HG03354 (cell line): Measurements from ENCODE around the gene PDE11A.

Experiments used
- ATAC-seq: cut with Tn5 transposase; IDR thresholded peaks from one replicate; pipeline ENCODE4 v1.9.1; 2021; ENCODE audit warnings: mild to moderate bottlenecking; ENCODE audit not compliant: unreplicated experiment, poor library complexity, severe bottlenecking

PDE11A gene

DNA sequence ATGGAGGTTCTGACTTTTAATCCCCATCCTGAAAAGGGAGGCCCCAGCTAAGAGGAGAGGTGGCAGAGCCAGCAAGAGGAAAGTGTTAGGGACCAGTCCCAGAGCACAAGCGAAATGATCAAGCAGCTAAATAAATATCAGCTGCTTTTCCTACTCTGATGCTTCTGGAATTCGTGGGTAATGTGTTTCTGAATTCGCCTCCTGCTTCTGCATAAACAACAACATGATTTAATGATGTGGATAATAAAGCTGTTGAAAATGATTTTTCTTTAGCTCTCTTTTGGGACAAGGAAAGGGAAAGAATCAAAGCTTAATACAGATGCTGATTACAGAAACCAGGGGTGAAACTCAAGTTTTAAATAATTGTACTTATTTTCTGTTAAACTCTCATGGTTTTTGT is 329.7 kb downstream of the PDE11A start:
- ATAC-seq: no peak

GRCh38 chr2:177741866-177742265 is 330.7 kb downstream of the PDE11A start:
- ATAC-seq: no peak

GRCh38 chr2:177740700-177741099 is 331.9 kb downstream of the PDE11A start:
- ATAC-seq: no peak

DNA sequence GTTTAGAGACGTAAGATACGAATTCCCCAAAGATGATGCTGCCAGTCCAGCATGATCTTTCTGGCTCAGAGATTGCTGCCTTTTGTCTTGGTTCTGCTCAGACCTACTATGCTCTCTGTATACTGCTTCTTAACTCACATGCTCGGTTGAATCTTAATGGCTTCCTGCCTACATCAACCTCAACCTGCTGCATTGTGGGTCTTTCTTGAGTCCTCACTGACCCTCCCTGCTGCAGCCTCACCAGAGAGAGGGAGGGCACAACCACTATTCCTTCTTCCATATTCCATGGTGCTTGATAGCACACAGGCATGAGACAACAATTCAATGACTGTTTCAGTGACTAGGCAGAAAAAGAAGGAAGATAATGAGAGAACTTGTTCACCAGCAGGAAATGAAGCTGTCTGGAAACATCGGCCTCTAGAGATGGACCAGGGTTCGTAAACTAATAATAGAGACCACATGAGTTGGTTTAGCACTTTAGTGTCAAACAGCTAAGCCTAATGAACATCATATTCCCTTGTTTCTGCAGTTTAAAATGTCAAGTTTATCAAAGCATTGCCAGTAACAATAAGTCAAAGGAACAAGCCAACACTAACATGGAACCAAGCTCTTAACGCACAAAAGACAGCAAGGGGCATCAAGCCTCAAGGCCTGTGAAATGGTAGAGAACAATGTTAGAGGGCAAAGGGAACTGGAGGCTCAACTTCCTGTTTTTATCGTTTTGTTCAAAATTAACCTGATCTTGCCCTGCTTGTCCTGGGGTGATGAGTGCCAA is 333.9 kb downstream of the PDE11A start:
- no peak for ATAC-seq

DNA sequence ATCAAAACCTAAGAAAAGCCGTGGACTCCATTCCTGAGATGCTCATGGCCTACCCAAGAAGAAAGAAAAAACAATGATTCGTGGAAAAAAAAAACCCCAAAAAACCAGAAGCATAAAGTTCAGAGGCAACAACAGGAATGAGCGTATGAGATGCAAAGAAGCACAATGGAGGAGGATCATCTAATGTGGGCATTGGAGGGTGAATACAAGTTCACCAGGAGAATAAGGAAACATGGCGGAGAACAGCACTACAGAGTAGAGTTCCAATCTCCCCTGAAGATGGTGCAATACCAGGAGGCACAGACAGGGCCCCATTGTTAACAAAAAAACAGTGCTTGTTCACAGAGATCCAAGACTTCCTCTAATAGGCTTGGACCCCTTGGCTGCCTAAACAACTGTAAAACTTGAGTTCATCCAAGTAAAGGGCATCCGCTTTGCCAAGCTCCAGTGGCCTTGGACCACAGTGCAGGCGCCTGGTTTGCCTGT is 337.2 kb downstream of the PDE11A start:
- ATAC-seq: no peak

DNA sequence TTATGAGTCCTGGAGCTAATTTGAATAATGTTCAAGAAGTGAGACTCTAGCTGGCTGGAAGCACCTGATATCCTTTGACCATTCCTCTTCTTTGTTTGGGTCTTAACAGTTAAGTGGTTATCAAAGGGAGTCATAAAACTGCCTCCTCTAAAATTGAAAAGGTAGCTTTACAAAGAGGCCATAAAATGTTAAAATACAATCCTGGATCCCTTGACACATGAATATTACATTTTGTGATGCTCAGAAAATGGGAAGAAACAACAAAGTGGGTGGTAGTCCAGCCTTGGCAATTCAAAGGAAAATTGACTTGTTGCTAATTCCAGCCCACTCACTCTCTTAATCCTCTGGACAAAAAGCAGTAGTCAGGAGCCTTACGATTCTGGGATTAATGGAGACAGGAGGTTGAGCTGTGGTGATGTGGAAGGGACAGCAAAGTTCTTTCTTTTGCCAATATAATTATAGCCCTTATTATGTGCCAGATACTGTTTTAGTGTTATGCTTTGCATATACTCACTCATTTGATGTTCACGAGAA is 339.2 kb downstream of the PDE11A start:
- no peak for ATAC-seq

DNA sequence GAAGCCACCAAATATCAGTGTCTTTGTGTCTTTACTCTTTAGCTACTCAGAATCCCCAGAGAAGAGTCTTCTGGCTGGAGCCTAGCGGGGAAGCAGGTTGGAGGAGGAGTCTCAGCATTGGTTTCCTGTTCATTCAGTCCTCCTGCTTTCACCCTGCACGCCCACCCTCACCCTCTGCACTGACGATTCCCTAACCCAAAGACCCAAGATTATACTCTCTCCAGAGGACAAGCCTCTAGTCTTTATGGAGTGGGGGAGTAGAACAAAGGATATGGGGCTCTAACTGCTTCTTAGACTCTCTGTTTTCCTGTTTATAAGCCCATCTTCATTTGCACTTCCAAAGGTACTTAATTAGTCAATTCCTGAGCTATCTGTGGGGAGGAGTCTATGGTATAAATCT is 341.2 kb downstream of the PDE11A start:
- no peak for ATAC-seq

DNA sequence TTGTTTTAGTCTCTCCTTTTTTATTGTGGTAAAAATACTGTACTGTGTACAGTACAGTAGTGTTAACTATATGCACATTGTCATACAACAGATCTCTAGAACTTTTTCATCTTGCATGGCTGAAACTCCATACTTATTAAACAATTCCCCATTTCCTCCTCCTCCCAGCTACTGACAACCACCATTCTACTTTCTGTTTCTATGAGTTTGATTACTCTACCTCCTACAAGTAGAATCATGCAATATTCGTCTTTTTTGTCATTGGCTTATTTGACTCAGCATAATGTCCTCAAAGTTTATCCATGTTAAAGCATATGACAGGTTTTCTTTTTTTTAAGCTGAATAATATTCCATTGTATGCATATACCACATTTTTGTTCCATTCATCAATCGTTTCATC is 341.8 kb downstream of the PDE11A start:
- no peak for ATAC-seq

- ATAC-seq: no peak
Measured at GRCh38 chr2:177730363-177730762, 342.2 kb downstream of the PDE11A start.

GRCh38 chr2:177728920-177729319 is 343.7 kb downstream of the PDE11A start:
- ATAC-seq: no peak

GRCh38 chr2:177728399-177728765 is 344.2 kb downstream of the PDE11A start:
- ATAC-seq: no peak

DNA sequence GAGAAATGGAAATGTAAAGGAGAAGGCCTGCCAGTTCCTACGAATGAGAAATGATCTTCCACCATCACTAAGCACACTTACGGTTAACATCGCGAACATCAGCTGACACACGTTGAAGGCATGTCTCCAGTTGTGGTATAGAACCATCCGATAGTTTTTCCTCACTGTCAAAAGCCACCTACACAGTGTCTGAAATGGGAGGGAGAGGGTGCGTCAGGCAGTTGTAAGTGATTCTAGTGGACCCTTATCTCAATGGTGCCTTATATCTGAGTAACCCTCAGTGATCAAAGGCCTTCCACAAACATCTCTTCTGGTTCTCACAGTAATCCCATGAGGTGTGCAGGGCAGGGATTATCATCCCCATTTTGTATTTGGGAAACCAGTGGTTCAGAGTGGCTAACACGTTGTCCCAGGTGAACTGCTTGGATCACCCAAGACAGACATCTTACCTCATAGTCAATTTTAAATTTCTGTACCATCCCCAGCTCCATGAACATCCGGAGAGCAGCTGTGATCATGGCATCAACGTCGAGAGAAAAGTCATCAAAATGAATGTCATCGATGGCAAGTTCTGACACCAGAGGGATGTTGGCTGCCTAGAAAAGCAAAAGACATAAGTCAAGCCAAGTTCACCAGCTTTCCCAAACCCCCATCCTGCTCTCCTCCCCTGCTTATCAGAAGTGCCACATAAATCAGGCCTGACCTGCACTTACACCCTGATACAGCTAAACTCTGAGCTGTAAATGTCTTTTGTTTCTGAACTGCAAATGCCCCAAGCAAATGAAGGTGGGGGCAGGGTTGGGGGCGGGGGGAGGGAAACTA is 344.8 kb downstream of the PDE11A start:
- ATAC-seq: no peak

DNA sequence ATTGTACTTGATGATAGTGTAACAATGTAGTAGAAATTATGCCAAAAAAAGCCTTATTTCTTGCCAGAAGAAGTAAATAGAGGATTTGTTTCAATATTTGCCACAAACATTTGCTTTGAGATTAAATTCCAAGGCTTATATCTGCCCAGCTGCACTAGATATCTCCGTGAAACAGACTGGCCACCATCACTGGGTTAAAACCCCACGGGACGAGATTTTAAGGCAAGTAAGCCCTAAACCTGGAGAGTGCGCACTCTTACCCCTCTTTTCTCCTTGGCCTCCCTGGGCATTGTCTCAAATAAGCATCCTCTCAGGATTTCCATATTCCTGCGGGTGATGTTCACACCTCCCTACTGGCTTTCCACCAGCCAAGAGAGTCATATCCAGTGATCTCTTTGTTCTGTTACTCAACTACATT is 345.6 kb downstream of the PDE11A start:
- ATAC-seq: no peak

DNA sequence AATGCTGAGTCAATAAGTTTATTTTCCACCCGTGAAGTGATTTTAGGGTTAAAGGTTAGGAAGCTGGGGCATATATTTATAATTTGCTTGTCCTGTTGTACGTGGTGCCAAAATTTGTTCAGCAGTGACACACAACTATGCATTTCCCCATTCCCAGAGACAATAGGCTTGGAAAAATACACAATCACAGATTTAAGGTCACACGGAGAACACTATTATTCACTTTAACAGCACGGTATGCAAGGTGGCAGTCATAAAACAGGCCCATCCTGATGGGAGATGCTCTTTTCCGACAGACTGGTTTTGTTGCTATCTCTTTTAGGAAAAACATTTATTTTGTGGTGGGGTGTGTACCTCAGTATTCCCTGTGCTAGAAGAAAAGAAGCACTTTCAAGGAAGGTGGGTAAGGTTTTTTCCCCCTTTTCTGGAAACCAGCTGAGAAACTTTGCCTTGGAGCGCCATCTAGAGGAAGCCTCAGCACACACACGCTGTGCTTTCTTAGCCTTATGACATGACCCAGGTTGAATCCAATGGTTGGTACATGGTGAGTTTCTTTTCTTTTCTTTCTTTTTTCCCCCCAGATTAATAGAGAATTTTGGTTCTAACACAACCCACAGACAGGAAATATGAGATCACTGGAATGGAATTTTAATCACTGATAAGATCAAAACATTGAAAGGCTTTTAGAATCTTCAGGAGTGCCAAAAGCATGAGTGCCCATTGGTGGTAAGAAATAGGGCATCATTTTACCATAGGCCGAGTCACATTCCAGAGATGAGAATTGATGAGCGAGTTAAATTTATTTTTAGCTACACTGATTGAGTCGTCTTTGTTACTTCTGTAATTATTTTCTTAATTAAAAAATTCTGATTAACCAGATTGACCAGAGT is 347.9 kb downstream of the PDE11A start:
- peak; percentile 76 for ATAC-seq

- no peak for ATAC-seq
Measured at GRCh38 chr2:177723235-177723634, 349.3 kb downstream of the PDE11A start.

GRCh38 chr2:177721818-177722567 is 350.6 kb downstream of the PDE11A start:
- ATAC-seq: no peak

DNA sequence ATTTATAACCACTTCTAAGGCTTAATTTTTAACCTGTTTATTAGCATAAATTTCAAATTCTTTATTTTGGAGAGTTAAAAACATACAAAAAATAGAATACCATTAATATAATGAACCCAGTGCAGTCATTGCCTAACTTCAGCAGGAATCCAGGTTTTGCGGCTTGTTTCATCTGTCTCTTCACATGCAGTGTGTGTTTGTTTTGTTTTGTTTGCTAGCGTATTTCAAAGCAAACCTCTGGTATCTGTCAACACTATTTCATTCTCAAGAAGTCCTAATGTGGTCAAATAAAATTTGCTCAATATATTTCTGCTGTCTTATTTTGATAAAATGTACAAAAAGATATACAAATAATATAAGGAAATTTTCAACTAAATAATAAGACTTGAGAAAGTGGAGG is 351.5 kb downstream of the PDE11A start:
- no peak for ATAC-seq

- ATAC-seq: no peak
Measured at GRCh38 chr2:177717831-177718618, 354.6 kb downstream of the PDE11A start.
